ENCODE results near the gene FOXJ1. TPM values are rescaled to one million over a fixed set of nuclear protein-coding genes. Genes with fewer than 3 reads are reported as not detected.

FOXJ1 gene
- total RNA-seq, 1 donor from 2014 or later: not detected

DNA sequence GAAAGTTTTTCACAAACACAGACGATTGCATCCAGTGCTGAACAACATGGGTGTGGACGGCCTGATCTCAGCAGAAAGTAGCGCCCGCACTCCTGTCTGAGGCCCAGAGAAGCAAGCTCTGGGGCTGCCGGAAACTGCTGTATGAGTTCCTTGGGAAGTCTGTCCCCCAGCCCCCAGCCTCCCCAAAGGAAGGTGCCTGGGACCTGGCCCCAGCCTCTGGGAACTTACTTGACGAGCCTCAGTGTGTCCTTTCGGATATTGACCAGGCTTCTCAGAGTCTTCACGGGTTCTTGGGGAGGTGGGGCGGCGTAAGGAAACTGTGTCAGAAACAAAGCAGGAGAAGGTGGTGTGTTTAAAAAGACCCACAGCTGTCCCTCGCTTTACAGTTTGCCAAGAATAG, 32.4 kb upstream of the FOXJ1 start:
- no peak for FAIRE-seq
- Histone ChIP-seq H3K36me3 (ENCODE audit: control insufficient read depth, insufficient read depth, low read length) (no peaks in the 10 kb centered on the region), H3K4me3 (ENCODE audit: low read depth, low read length) (no peak overlapping the region), H3K27me3 (ENCODE audit: control insufficient read depth, insufficient read depth, low read length) (no peaks in the 10 kb centered on the region)
- DNase-seq (ENCODE audit: low read depth): no peak
- TF ChIP-seq, protein P1, sequence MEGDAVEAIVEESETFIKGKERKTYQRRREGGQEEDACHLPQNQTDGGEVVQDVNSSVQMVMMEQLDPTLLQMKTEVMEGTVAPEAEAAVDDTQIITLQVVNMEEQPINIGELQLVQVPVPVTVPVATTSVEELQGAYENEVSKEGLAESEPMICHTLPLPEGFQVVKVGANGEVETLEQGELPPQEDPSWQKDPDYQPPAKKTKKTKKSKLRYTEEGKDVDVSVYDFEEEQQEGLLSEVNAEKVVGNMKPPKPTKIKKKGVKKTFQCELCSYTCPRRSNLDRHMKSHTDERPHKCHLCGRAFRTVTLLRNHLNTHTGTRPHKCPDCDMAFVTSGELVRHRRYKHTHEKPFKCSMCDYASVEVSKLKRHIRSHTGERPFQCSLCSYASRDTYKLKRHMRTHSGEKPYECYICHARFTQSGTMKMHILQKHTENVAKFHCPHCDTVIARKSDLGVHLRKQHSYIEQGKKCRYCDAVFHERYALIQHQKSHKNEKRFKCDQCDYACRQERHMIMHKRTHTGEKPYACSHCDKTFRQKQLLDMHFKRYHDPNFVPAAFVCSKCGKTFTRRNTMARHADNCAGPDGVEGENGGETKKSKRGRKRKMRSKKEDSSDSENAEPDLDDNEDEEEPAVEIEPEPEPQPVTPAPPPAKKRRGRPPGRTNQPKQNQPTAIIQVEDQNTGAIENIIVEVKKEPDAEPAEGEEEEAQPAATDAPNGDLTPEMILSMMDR (IDR thresholded peaks at IDR 0.05; ENCODE audit: insufficient read depth, low read length, severe bottlenecking): no peak

DNA sequence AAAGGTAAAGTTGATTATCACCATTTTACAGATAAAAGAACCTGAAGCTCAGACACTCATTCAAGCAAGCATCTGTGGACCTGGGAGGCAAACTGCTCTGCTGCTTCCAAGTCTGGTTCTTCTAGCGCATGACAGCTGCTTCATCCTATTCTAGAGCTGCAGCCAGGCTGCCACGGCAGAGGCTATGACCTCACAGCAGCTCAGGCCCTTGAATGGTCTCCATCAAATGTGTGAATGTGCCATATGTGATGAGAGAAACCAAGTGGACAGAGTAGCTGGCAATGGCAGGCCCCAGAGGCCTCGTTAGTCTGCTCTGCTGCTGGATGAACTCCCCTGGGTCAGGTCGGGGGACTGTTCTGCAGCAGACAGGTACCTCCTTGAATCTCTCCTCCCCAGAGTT, 30.7 kb upstream of the FOXJ1 start:
- FAIRE-seq: no peak

DNA sequence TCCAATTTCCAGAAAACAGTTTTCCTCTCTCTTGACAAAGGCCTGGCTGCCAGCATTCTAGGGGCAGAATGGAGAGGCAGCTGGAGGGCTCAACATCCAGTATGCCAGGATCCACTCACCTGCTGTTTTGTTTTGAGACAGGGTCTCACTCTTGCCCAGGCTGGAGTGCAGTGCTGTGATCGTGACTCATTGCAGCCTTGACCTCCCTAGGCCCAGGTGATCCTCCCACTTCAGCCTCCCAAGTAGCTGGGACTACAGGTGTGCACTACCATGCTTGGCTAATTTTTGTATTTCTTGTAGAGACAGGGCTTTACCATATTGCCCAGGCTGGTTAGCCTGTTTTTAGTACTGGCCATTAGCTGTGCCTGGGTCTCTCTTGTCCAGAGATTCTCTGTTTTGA, 29.1 kb upstream of the FOXJ1 start:
- H3K27me3 ChIP-seq (ENCODE audit: control insufficient read depth, insufficient read depth, low read length): no peaks in the 10 kb centered on the region
- TF ChIP-seq, protein P1 (IDR thresholded peaks at IDR 0.05; ENCODE audit: insufficient read depth, low read length, severe bottlenecking): no peak
- DNase-seq (ENCODE audit: low read depth): no peak
- H3K36me3 ChIP-seq (ENCODE audit: control insufficient read depth, insufficient read depth, low read length): no peaks in the 10 kb centered on the region
- no peak overlapping the region for H3K4me3 ChIP-seq (ENCODE audit: low read depth, low read length)
- no peak for FAIRE-seq

More for the DNA sequence above, 30.7 kb upstream of the FOXJ1 start:
- no peak overlapping the region for H3K4me3 ChIP-seq (ENCODE audit: low read depth, low read length)
- H3K27me3 ChIP-seq (ENCODE audit: control insufficient read depth, insufficient read depth, low read length): no peaks in the 10 kb centered on the region
- no peaks in the 10 kb centered on the region for H3K36me3 ChIP-seq (ENCODE audit: control insufficient read depth, insufficient read depth, low read length)
- DNase-seq (ENCODE audit: low read depth): no peak
- TF ChIP-seq, protein P1 (IDR thresholded peaks at IDR 0.05; ENCODE audit: insufficient read depth, low read length, severe bottlenecking): no peak

DNA sequence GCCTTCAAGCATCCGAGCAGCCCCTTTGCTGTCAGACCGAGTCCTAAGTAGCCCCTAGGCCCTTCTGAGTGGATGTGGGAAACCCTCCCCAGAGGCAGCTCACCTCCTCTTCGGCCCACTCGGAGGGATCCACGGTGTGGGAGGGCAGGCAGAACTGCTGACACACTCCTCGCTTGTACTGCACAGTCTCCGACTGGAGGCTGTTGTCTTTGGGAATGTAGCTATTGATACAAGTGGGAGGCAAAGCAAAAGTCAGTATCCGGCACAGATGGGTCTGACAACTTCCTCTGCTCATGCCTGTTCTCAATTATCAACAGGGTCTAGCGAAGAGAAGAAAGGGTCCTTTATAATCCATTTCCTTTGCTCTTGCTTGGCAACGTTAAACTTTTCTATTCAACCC, 25.9 kb upstream of the FOXJ1 start:
- DNase-seq (ENCODE audit: low read depth) (no peak), FAIRE-seq (no peak)
- no peak overlapping the region for H3K4me3 ChIP-seq (ENCODE audit: low read depth, low read length)
- H3K36me3 ChIP-seq (ENCODE audit: control insufficient read depth, insufficient read depth, low read length): no peaks in the 10 kb centered on the region
- H3K27me3 ChIP-seq (ENCODE audit: control insufficient read depth, insufficient read depth, low read length): no peaks in the 10 kb centered on the region
- TF ChIP-seq, protein P1 (IDR thresholded peaks at IDR 0.05; ENCODE audit: insufficient read depth, low read length, severe bottlenecking): no peak

DNA sequence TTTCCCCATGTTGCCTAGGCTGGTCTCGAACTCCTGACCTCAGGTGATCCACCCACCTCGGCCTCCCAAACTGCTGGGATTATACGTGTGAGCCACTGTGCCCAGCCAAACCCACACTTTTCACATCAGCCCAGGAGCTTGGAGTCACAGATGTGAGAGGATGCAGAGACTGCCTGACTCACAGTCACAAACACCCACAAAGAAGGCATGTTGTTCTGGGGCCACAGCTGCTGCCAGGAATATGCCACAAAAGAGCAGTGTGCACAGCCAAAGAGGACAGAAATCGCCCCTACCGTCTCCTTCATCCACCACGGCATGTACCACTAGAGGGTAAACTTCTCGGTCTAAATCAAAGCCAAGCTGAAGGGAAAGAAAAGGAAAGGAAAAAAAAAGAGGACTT, 25.1 kb upstream of the FOXJ1 start:
- Histone ChIP-seq H3K36me3 (ENCODE audit: control insufficient read depth, insufficient read depth, low read length) (no peaks in the 10 kb centered on the region), H3K27me3 (ENCODE audit: control insufficient read depth, insufficient read depth, low read length) (no peaks in the 10 kb centered on the region), H3K4me3 (ENCODE audit: low read depth, low read length) (no peak overlapping the region)
- TF ChIP-seq, protein P1 (IDR thresholded peaks at IDR 0.05; ENCODE audit: insufficient read depth, low read length, severe bottlenecking): no peak
- DNase-seq (ENCODE audit: low read depth) (no peak), FAIRE-seq (no peak)

DNA sequence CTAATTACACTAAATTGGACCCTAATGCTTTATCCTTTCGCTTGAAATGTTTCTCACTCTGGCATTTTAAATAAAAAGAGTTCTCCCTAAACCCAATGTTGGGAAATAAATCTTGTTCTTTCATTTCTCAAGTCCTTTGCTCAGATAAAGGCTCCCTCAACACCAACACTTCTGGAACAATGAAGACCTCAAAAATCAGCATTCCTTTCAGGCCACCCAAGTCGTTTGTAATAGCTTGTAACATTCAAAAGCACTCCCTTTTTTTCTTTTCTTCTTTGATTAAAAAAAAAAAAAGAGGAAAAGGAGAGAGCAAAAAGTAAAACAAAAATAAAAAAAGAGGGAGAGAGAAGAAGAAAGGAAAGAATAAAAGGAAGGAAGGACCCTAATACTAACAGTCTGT, 23.3 kb upstream of the FOXJ1 start:
- H3K36me3 ChIP-seq (ENCODE audit: control insufficient read depth, insufficient read depth, low read length): no peaks in the 10 kb centered on the region
- H3K27me3 ChIP-seq (ENCODE audit: control insufficient read depth, insufficient read depth, low read length): no peaks in the 10 kb centered on the region
- no peak overlapping the region for H3K4me3 ChIP-seq (ENCODE audit: low read depth, low read length)
- DNase-seq (ENCODE audit: low read depth): no peak
- no peak for FAIRE-seq
- TF ChIP-seq, protein P1 (IDR thresholded peaks at IDR 0.05; ENCODE audit: insufficient read depth, low read length, severe bottlenecking): no peak

Measured in bronchial epithelial cell (primary cell).